Measurements from ENCODE around the gene JAZF1.

JAZF1 gene

GRCh38 chr7:28136420-28136819 lies 44.2 kb downstream of the JAZF1 start:
- no peak for DNase-seq (ENCODE audit: low read depth in 2 of 2)

- DNase-seq (ENCODE audit: low read depth in 2 of 2): no peak
Observed at GRCh38 chr7:28135760-28136159, 44.8 kb downstream of the JAZF1 start.

GRCh38 chr7:28135315-28135714 lies 45.3 kb downstream of the JAZF1 start:
- no peak for DNase-seq (ENCODE audit: low read depth in 2 of 2)

- DNase-seq (ENCODE audit: low read depth in 2 of 2): no peak
Observed at GRCh38 chr7:28133872-28134271, 46.7 kb downstream of the JAZF1 start.

- DNase-seq (ENCODE audit: low read depth in 2 of 2): no peak
Observed at GRCh38 chr7:28132959-28133870, 47.4 kb downstream of the JAZF1 start.

GRCh38 chr7:28130277-28130676 lies 50.3 kb downstream of the JAZF1 start:
- DNase-seq (ENCODE audit: low read depth in 2 of 2): no peak

GRCh38 chr7:28128608-28129007 lies 52.0 kb downstream of the JAZF1 start:
- DNase-seq (ENCODE audit: low read depth in 2 of 2): no peak

GRCh38 chr7:28126410-28127041 lies 54.1 kb downstream of the JAZF1 start:
- DNase-seq (ENCODE audit: low read depth in 2 of 2): no peak

- DNase-seq (ENCODE audit: low read depth in 2 of 2): no peak
Observed at GRCh38 chr7:28125431-28126409, 54.9 kb downstream of the JAZF1 start.

- no peak for DNase-seq (ENCODE audit: low read depth in 2 of 2)
Observed at GRCh38 chr7:28124413-28124812, 56.2 kb downstream of the JAZF1 start.

GRCh38 chr7:28123752-28124151 lies 56.8 kb downstream of the JAZF1 start:
- no peak for DNase-seq (ENCODE audit: low read depth in 2 of 2)

- DNase-seq (ENCODE audit: low read depth in 2 of 2): no peak
Observed at GRCh38 chr7:28121496-28121895, 59.1 kb downstream of the JAZF1 start.

- no peak for DNase-seq (ENCODE audit: low read depth in 2 of 2)
Observed at GRCh38 chr7:28116041-28116440, 64.6 kb downstream of the JAZF1 start.

GRCh38 chr7:28115261-28115660 lies 65.3 kb downstream of the JAZF1 start:
- DNase-seq (ENCODE audit: low read depth in 2 of 2): no peak

GRCh38 chr7:28114056-28114455 lies 66.5 kb downstream of the JAZF1 start:
- no peak for DNase-seq (ENCODE audit: low read depth in 2 of 2)

GRCh38 chr7:28112883-28113540 lies 67.6 kb downstream of the JAZF1 start:
- no peak for DNase-seq (ENCODE audit: low read depth in 2 of 2)

GRCh38 chr7:28112467-28112866 lies 68.1 kb downstream of the JAZF1 start:
- no peak for DNase-seq (ENCODE audit: low read depth in 2 of 2)

- no peak for DNase-seq (ENCODE audit: low read depth in 2 of 2)
Observed at GRCh38 chr7:28112012-28112411, 68.6 kb downstream of the JAZF1 start.

- DNase-seq (ENCODE audit: low read depth in 2 of 2): no peak
Observed at GRCh38 chr7:28110427-28111012, 70.1 kb downstream of the JAZF1 start.

GRCh38 chr7:28108747-28109146 lies 71.8 kb downstream of the JAZF1 start:
- DNase-seq (ENCODE audit: low read depth in 2 of 2): no peak

GRCh38 chr7:28107960-28108359 lies 72.6 kb downstream of the JAZF1 start:
- DNase-seq (ENCODE audit: low read depth in 2 of 2): no peak
